Activated CD4-positive, CD25-positive, alpha-beta regulatory T cell (primary cell): Measurements from ENCODE around the gene FTH1.
"Not testable (repeated sequence)": the region's sequence is repeated elsewhere in the genome, so short reads cannot be mapped to it uniquely, and the experiment has no call there.

Source experiments
- DNase-seq, 4 experiments: peaks; one replicate each; lab custom pipeline; 2025; lab: John Stamatoyannopoulos, UW

Gene FTH1

DNA sequence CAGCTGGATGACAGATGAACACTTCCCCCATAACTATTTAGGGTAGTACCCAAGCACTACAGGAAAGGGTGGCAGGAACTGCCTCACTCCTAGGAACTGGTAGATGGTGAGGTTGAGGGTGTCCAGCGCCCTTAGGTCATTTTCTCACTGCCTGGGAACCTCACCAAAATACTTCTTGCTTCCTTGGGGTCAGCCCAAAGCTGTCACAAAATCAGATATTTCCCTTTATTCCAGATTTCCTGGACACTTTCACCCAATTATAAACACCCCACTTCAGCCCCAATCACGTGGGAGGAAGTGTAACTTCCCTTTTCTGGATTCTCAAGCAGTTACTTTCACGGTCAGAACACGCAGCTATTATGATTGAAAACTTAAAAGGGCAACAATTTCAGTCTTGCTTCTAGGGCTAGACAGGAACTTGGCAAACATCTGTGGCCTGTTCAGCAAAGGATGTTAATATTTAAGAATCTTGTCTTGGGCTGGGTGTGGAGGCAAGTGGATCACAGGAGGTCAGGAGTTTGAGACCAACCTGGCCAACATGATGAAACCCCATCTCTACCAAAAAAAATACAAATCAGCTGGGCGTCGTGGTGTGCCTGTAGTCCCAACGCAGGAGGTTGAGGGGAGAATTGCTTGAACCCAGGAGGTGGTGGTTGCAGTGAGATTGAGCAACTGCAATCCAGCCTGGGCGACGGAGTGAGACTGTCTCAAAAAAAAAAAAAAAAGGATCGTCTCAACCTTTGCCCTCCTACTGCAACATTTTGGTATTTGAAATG lies 4.0 kb downstream of the FTH1 start:
- DNase-seq: no peak

DNA sequence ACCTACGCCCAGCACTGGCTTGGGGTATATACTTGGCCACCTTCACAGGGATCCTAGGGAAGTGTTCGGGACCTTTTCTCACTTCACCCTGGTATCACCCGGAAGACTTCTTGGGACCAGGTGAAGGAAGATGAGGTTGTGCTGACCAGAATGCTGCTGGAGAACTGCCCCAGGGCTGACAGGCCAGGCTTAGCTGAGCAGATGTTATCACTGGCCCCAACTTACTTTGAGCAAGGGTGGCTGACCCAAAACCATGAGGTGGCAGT lies 4.5 kb downstream of the FTH1 start:
- no peak for DNase-seq

DNA sequence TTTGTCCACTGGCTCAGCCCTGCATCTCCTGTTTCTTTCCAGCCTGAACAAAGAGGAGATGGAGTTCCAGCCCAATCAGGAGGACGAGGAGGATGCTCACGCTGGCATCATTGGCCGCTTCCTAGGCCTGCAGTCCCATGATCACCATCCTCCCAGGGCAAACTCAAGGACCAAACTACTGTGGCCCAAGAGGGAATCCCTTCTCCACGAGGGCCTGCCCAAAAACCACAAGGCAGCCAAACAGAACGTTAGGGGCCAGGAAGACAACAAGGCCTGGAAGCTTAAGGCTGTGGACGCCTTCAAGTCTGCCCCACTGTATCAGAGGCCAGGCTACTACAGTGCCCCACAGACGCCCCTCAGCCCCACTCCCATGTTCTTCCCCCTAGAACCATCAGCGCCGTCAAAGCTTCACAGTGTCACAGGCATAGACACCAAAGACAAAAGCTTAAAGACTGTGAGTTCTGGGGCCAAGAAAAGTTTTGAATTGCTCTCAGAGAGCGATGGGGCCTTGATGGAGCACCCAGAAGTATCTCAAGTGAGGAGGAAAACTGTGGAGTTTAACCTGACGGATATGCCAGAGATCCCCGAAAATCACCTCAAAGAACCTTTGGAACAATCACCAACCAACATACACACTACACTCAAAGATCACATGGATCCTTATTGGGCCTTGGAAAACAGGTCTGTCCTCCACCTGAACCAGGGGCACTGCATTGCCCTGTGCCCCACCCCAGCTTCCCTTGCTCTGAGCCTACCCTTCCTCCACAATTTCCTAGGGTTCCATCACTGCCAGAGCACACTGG lies 5.0 kb downstream of the FTH1 start:
- DNase-seq: no peak

DNA sequence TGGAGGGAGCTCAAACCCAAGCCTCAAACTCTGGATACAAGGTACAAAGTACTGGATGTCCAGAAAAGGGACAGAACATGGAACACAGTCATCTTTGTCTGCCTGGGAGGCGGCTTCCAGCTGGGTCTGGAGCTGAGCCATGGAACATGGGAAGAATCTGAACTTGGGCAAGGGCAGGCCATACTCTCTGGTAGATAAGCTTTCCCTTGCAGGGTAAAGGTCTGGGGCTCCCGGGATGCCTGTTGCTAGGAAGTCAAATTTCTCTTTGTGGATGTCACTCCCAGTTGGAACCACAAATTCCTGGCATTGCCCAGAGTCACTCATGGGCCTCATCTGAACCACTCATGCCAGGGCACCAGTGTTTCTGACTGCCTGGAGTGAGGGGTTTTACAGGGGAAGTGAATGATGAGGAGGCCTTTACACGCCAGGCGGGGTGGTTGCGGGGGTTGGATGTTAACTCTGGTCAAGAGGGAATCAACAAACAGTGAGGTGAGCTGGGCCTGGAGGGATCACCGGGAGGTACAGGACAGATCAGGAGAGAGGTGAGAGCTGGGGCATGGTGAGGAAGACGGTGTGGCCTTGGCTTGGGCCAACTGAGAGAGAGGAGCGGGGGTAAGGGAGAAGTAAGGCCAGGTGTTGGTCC lies 5.7 kb downstream of the FTH1 start:
- no peak for DNase-seq

DNA sequence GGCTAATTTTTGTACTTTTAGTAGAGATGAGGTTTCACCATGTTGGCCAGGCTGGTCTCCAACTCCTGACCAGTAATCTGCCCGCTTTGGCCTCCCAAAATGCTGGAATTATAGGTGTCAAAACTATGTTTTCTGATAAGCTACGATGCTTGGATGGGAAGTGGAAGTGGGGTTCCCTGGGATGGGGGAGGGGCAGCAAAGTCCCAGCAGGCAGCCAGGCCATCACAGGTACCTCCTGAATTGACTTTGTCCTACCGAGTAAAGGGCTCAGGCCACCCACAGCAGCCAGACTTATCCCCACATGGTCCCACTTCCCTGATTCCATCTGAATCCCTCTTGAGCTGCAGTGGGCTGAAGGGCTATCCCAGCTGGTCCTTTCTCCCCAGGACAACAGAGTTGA lies 6.9 kb downstream of the FTH1 start:
- no peak for DNase-seq

DNA sequence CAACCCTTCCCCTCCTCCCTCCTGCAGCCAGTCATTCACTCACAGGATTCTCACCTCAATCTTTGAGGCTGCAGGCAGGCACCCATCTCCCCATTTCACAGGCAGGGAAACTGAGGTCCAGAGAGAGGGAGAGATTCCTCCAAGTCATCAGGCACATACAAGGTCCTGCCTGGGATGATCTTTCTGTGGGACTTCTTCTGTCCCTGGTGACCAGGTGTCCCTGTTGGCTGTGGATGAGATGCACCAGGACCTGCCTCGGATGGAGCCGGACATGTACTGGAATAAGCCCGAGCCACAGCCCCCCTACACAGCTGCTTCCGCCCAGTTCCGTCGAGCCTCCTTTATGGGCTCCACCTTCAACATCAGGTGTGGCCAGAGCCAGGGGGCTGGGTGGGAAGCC lies 7.8 kb downstream of the FTH1 start:
- DNase-seq: no peak

DNA sequence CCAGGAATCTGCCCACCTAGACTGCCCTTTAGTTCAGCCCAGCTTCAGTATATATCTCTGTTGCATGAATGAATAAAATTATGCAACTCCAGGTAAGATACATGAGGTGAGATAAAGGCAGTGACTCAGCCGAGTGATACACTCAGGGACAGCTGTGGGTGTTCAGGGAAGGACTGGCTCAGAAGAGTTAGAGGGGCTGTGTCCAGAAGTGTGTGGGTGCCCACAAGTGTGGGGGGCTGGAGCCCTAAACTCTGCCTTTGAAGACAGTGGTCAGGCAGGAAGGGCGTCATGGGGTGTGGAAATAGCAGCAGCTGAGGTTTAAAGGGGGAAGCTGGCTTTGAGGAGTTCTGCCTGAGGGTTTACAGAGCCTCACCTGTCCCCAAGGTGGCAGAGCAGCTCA lies 8.3 kb downstream of the FTH1 start:
- DNase-seq: no peak

DNA sequence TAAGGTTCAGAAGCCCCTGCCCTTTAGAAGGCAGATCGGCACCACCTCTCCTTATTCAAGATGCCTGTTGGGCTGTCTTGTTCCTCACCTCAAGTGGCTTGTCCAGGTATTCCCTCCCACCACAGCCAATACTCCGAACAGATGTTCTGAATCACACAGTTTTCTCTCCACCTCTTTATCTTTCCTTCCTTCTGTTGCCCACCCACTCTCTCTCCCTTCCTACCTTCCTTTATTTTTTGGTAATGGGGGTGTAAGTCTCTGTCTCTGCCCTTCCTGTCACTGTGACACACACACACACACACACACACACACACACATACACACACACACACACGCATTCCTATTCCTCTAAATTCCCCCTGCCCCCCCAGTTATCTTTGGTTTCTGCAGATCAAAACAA lies 8.8 kb downstream of the FTH1 start:
- no peak for DNase-seq

DNA sequence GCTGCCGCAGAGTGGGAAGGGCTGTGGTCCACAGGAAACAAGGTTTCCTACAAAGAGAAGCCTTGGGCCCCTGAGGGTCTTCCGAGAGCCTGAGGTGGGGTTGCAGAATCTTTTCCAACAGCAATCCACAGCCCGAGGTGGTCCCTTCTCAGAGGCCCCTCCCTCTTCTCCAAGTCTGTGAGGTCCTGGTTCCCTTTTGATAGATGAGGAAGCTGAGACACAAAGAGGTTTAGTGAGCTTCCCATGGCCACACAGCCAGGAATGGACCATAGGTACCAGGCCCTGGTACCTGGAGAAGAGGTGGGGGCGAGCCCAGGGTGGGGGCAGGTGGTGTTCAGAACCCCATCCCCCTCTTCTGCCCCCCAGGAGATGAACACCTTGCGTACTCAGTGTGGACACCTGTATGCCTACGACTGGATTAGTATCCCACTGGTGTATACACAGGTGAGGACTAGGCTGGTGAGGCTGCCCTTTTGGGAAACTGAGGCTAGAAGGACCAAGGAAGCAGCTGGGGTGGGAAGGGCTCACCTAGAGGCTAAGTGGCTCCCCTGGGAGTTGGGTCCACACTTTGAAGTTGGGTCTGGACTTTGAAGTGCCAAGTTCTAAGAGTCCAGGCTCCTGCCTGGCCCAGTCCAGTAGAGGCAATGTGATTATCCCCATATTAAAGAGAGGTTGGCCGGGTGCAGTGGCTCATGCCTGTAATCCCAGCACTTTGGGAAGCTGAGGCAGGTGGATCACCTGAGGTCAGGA lies 10.2 kb downstream of the FTH1 start:
- no peak for DNase-seq

DNA sequence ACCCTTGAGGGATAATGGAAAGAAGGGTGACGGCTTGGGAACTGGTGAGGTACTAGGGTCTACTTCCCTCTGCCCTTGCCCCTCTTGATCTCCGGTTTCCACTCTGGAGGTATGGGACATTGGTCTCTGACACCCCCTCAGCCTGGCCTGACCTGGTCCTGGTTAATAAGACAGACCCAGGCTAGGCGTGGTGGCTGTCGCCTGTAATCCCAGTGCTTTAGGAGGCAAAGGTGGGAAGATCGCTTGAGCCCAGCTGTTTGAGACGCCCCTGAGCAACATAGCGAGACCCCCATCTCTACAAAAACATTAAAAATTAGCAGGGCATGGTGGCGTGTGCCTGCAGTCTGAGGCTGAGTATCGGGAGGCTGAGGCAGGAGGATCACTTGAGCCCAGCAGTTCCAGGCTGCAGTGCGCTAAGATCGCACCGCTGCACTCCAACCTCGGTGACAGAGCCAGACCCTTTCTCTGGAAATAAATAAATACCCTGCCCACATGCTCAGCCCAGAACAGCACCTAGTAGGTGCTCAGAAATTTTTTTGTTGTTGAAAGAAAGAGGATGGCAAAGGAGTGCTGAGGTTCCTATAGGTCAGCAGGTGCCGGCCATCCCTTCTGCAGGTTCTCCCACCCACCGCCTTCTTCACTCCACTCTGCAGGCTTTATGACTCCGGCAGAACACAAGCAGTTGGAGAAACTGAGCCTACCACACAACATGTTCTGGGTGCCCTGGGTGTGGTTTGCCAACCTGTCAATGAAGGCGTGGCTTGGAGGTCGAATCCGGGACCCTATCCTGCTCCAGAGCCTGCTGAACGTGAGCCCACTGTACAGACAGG lies 11.0 kb downstream of the FTH1 start:
- DNase-seq: no peak

DNA sequence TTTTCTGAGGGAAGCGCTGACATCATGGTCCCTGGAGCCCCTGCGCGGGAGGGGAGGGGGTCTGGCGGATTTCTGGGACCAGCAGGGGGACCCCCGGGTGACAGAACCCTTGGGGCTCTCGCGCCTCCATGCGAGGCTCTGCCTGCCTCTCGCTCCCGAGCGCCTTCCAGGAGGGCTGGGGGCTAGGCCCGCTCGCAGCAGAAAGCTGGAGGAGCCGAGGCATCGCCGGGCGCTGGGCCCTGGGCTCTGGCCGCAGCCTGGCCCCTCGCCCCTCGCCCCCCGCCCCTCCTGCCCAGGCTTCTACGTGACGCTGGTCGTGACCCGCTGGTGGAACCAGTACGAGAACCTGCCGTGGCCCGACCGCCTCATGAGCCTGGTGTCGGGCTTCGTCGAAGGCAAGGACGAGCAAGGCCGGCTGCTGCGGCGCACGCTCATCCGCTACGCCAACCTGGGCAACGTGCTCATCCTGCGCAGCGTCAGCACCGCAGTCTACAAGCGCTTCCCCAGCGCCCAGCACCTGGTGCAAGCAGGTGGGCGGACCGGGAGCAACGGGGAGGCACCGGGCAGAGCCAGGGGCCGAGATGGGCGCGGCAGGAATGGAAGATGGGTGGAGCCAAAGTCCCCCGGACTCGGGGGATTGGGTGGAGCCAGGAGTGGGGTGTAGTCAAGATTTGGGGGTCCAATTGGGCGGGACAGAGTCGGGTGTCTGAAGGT lies 11.9 kb downstream of the FTH1 start:
- peak in 1 of 4 experiments; percentile 9 for DNase-seq

DNA sequence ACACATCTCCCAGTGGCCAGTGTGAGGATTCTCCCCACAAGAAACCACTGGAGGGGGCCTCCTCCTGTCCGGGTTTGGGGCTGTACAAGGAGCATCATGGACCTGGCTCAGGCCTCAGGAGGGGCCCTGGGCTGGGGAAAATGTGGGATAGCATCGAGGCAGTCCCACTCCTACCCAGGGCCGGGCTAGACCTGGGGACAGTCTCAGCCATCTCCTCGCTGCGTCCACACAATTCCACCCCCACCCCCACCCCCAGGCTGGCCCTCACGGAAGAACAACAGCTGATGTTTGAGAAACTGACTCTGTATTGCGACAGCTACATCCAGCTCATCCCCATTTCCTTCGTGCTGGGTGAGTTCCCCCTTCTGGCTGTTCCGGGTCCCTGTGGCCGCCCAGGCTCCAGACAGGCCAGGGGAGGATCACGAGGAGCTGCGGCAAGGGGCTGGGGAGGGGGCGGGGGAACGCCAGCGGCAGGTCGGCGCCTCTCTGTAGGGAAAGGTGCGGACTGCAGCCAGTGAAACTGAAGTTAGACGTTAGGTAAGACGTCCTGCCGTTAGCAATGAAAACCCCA lies 12.5 kb downstream of the FTH1 start:
- DNase-seq: no peak

DNA sequence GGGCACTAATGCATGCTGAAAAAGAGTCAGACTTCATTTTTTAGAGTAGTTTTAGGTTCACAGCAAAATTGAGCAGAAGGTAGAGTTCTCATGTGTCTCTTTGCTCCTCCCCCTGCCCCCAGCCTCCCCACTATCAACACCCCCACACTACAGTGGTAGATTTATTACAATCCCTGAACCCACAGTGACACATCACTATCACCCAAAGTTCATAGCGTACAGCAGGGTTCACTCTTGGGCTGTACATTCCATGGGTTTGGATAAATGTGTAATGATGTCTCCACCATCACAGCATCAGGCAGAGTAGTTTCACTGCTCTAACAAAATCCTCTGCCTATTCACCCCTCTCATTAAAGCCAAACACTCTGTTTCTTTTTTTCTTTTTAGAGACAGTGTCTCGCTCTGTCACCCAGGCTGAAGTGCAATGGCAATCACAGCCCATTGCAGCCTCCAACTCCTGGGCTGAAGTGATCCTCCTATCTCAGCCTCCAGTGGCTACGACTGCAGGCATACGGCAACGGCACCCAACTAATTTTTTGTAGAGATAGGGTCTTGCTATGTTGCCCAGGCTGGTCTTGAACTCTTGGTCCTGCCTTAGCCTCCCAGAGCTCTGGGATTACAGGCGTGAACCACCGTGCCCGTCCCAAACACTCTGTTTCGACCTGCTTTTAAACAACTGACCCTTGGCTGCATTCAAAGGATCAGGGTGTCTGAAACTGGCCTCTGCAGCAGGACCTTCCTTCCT lies 13.2 kb downstream of the FTH1 start:
- DNase-seq: no peak

DNA sequence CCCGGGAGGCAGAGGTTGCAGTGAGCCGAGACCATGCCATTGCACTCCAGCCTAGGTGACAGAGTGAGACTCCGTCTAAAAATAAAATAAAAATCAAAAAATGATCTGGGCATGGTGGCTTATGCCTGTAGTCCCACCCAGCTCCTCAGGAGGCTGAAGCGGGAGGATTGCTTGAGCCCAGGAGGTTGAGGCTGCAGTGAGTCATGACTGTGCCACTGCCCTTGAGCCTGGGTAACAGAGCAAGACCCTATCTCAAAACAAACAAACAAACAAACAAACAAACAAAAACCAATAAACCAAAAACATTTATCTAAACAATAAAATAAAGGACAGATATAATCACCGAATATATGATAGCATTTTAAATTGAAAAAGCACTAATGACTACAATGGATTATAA lies 13.8 kb downstream of the FTH1 start:
- not testable (repeated sequence) for DNase-seq

DNA sequence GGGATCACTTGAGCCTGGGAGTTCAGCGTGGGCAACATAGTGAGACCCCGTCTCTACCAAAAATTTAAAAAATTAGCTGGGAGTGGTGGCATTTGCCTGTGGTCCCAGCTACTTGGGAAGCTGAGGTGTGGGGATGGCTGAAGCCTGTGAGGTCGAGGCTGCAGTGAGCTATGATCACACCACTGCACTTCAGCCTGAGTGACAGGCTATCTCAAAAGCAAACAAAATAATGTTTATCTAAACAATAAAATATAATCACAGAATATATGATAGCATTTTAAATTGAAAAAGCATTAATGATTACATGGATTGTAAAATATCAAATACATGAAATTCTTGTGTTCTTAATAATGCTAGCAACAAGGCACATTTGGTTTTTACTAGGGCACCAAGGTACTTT lies 14.6 kb downstream of the FTH1 start:
- DNase-seq: no peak

DNA sequence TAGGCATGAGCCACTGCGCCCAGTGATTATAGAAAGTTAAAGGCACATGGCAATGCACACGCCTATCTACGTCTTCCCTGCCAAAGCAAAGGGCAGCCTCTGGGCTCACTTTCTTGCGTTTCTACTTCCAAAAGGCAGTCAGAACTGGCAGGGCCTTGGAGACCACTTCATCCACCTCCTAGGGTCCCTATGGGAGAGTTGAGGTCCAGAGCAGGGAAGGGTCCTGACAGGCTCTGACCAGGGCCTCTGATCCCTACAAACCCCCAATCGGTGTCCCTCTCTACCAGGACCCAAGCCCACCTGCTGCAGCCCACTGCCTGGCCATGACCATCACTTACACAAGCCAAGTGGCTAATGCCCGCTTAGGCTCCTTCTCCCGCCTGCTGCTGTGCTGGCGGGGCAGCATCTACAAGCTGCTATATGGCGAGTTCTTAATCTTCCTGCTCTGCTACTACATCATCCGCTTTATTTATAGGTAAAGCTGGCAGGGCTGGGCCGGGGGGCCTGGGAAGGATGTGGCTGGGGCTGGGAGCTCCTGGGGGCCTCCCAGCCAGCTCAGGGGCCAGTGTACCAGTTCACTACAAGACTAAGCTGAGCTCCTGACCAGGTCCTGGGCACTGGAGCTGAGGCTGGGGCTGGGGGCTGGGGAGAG lies 15.8 kb downstream of the FTH1 start:
- no peak for DNase-seq

DNA sequence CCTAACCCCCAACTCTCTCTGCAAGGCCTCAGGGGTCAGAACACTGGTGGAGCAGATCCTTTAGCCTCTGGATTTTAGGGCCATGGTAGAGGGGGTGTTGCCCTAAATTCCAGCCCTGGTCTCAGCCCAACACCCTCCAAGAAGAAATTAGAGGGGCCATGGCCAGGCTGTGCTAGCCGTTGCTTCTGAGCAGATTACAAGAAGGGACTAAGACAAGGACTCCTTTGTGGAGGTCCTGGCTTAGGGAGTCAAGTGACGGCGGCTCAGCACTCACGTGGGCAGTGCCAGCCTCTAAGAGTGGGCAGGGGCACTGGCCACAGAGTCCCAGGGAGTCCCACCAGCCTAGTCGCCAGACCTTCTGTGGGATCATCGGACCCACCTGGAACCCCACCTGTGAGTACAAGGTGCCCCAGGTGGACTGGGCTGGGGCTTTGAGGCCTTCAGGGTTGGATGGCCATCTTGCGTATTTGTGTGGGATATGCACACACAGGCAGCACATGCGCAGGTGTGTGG lies 17.3 kb downstream of the FTH1 start, which contains the start of gene BEST1:
BEST1 (plus strand) TSS at position 317 of the 513 bp plus-strand sequence. CDS start 1,456 bp downstream, outside the sequence.
- DNase-seq: no peak

DNA sequence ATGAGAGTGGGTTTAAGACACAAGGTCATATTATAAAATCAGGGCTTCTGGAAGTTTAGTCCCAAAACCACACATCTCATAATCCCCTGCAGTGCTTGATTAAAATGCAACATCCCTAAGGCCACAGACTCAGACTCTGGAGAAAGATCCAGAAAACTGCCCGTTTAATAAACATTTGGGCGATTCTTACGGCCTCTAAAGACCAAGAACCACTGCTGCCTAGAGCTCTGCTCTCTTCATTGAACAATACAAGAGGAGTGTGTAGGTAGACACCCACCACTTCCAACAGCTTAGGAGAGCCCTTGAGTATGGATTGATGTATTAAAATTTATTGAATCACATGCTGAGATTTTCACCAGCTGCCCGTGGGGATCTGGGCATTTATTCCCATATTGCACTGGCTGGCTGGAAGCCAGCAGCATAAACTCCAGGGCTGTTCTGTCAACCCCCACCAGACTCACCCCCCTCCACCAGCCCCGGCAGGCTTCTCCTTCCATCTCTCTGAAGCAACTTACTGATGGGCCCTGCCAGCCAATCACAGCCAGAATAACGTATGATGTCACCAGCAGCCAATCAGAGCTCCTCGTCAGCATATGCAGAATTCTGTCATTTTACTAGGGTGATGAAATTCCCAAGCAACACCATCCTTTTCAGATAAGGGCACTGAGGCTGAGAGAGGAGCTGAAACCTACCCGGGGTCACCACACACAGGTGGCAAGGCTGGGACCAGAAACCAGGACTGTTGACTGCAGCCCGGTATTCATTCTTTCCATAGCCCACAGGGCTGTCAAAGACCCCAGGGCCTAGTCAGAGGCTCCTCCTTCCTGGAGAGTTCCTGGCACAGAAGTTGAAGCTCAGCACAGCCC lies 18.0 kb downstream of the FTH1 start:
- no peak for DNase-seq
